ENCODE results near the gene EID1.
"Not testable (repeated sequence)": the region's sequence is repeated elsewhere in the genome, so short reads cannot be mapped to it uniquely, and the experiment has no call there.

GRCh38 chr15:48910554-48910953 lies 32.6 kb downstream of the EID1 start:
- not testable (repeated sequence) for TF ChIP-seq CTCF, POLR2AphosphoS5 (IDR thresholded peaks at IDR 0.05)

Measured in prostate gland (tissue), 2 donors.